Activated T-helper 9 cell treated with anti-CD3 and anti-CD28 coated beads, Interleukin-2, amount 50 U/mL, for 16 hours (primary cell): Measurements from ENCODE around the gene SRPK3.

ENCODE experiments used
- DNase-seq: peaks from one replicate; pipeline ENCODE4 v3.0.0-alpha.2; 2020; ENCODE audit warnings: low read depth

Gene SRPK3

DNA sequence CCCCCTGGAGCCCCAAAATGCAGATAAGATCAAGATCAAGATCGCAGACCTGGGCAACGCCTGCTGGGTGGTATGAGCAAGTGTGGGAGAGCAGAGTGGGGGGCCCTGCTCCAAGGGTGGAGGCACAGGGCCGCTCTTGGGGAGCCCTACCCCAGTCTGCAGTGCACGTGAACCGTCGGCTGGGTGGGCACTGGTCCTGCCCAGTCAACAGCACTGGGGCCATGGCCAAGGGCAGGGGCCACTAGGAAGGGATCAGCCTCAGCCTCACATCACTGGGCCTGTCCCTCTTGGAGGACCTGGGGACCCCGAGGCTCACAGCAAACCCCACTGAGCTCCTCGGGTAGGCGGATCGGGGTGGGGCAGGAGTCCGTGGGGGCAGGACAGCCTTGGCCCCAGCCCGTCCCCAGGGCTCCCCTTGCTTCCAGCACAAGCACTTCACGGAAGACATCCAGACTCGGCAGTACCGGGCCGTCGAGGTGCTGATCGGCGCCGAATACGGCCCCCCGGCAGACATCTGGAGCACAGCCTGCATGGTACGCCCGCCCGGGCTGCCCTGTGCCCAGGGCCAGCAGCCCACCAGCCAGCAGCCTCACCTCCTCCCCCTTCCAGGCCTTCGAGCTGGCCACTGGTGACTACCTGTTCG lies 3.6 kb downstream of the SRPK3 start:
- no peak for DNase-seq

DNA sequence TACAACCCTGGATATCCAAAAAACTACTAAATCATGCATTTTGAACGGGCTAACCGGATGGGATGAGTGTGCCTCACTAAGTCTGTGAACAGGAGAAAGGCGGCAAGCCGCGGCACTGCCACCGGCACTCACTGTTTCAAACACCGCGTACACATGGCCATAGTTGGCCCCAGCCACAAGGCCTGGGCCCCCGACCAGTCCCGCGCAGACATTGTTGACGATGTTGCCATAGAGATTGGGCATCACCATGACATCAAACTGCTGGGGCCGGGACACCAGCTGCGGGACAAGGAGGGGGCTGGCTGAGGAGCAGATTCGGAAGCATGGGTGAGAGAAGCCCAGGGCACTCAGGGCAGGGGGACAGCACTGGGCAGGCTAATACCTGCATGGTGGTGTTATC lies 5.8 kb downstream of the SRPK3 start:
- DNase-seq, result no peak

DNA sequence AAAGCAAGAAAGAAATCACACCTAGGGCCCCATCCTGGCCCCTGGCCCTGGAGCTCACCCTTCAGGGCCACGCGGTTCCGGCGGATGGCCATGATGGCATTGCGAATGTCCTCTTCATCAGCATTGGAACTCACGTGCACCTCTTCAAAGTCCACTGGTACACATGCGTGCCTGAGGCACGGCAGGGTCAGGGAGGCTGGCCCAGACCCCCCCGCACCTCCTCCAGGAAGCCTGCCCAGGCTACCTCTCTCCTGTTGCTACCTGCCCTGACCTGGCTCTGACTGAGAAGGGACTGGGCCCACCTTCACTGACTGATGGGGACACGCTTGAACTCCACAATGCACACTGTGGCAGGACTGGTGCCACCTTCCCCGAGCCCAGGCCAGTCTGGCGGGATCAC lies 8.8 kb downstream of the SRPK3 start:
- no peak for DNase-seq

DNA sequence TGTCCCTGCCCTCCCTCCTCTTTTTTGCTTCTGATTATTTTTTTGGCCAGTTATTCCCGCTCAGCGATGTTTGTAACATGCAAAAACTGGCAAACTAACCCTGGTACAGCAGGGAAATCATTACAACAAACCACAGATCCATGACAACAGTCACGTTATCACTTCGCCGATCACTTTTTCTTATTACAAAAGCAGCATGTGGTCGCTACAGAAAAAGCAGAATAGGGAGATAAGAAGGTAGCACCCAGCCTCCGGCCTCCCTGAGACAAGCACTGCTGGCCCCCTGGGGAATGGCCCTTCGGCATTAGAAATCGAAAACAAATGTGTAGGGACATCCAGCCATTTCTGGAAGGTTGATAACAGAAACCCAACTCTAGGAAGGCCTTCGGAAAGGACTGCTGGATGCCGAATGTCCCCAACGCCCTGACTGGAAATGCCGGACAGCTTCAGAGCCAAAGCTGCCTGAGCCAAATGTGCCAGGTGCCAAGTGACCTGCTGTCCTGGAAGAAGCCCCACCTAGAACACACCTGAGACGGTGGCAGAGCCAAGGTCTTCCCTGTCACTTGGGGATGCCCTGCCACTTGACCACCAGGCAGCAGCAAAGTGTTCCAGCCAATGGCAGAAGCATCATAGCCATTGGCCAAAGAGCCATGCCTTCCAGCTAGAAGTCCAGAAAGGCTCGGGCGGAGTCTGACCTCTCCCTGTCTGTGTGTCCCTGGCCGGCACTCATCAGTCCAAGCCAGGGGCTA lies 10.4 kb downstream of the SRPK3 start:
- DNase-seq, result no peak

DNA sequence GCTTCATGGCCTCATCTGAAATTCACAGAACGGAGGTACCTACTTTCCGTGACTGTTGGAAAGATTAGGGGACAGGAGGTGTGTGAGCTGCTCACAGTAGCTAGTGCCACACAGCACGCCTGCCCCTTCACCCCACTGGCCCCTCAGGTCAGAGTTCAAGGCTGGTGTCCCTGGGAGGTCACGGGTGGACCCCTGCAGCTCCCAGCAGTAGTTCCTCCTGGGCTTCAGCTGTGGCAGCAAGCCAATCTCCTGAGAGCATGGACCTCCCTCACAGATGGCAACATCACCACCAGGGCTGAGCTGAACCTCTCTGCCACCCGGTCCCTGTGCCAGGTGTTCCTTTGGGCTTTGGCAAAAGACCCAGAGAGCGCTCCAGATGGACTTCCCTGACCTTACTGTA lies 11.5 kb downstream of the SRPK3 start:
- no peak for DNase-seq

DNA sequence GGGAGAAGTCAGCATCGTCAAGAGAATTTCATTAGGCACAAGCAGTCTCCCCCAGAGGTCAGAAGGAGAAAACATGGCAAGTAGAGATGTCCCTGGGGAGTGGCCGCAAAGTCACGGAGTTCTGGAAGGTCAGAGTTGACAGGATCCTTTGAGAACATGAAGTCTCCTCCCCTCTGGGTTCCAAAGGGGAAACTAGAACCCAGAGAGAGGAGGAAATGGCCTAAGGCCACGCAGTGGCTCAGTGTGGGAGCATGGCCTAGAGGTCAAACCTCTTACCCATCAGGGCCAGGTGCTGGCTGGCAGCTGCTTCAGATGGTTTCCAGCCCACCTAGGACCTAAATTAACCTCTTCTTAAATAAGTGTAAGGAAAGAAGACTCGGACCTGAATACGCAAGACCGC lies 12.4 kb downstream of the SRPK3 start:
- no peak for DNase-seq

DNA sequence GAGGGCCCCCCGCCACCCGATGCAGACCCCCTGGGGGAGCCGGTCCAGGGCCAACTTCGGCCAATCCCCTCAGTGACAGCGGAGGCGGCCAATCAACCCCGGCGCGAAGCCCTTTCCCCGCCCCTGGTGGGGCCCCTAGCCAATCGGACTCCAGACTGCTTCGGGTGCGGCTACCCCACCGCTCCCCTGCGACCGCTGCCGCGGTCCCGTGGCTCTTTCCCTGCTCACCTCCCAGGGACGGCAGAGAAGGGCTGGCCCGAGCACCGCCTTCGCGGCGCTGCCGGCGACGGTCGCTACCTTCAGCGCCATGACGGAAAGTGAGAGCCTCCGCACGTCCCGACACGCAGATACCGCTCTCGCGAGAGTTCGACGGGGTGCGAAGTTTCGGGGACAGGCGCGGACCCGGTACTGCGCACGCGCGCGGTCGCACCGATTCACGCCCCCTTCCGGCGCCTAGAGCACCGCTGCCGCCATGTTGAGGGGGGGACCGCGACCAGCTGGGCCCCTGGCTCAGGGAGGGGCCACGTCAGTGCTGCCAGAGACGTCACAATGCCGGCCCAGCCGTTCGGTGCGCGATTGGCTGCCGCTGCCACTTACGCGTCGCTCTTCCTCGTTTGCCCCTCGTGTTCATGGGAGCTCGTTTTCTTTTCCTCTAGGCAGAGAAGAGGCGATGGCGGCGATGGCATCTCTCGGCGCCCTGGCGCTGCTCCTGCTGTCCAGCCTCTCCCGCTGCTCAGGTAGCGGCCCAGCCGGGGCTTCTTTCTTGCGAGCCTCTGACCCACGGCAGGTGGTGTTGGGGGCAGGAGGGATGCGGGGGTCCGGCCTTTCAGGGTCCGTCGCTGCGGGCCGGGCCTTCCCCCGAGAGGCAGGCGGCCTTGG lies 13.4 kb downstream of the SRPK3 start, which contains the start of the genes IDH3G and SSR4:
IDH3G (minus strand) TSS at position 358 of the 879 bp plus-strand sequence; CDS start at position 309, 49 bp downstream.
SSR4 (plus strand) TSS at position 651 of the 879 bp plus-strand sequence; CDS start at position 671, 20 bp downstream.
- peak; percentile 87 for DNase-seq

DNA sequence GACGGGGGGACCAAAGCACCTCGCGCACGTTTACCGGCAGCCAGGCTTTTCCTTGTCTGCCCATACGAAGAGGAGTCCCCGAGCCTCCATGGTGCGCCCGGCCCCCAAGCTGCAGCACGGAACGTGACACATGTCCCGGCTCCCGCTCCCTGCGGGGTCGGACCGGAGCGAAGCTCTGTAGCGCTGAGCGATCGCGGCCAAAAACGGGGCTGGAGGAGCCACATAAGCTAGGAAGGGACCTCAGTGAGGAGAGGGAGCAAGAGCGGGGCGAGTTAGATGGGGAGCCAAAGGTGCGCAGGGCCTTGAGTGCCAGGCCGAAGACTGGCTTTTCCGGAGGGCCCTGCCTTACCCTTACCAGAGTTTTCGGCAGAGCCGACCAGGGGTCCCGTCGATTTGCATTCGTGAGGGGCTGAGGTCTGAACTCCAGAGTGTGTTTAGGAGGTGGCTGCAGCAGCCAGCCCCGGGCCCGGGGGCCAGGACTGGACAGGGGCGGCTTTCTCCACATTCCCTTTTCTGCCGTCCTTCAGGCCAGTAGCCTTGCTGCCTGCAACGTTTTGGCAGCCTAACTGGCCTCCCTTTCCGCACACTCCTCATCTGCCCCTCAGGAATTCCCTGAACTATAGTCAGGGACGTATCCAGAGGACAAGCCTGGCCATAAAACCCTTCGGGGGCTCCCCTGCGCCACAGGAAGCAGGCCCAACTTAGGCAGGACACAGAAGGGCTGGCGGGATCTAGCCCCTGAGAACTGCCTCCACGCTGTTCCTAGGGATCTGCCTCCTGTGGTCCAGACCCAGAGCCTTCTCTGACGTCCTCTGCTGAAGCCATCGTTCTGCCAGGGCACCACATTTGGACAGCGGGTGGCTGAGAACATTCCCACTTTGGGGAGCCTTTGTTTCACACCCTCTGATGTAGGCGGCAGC lies 14.3 kb downstream of the SRPK3 start:
- peak; percentile 6 for DNase-seq

DNA sequence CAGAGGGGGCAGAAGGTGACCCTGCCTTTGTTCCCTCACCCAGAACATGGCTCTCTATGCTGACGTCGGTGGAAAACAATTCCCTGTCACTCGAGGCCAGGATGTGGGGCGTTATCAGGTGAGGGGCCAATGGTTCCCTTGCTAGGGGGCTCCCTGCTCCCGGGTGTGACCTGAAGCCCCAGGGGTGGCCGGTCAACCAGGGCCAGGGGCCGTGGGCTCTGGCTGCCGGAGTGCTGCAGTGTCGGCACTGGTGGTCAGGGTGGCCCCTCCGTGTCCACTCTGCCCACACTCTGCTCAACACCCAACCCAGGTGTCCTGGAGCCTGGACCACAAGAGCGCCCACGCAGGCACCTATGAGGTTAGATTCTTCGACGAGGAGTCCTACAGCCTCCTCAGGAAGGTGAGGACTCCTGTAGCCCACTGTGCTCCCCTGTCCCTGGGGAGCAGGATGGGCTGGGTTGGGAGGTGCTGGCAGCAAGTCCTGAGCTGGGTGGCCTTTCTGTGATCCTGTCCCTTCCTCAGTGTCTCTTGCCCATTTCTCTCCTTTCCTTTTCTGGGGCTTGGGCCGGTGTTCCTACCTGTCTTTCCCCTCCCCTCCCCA lies 16.7 kb downstream of the SRPK3 start:
- no peak for DNase-seq

DNA sequence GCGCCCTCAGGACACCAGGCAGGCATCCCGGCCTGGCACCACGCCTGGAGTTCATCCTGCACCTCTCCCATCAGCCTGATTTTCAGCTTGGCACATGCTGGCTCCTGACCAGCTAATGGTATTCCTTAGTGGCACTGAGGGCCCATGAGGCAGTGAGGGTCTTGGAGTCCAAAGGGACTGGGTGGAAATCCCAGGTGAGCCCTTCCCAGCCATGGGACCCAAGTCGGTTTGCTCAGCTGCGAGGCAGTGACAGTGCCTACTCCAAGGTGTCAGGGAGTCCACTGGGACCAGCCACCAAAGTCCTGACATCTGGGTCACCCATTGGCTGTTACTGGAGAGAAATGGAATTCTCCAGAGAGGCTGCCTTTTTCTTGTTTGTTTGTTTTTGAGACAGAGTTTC lies 18.5 kb downstream of the SRPK3 start:
- no peak for DNase-seq

DNA sequence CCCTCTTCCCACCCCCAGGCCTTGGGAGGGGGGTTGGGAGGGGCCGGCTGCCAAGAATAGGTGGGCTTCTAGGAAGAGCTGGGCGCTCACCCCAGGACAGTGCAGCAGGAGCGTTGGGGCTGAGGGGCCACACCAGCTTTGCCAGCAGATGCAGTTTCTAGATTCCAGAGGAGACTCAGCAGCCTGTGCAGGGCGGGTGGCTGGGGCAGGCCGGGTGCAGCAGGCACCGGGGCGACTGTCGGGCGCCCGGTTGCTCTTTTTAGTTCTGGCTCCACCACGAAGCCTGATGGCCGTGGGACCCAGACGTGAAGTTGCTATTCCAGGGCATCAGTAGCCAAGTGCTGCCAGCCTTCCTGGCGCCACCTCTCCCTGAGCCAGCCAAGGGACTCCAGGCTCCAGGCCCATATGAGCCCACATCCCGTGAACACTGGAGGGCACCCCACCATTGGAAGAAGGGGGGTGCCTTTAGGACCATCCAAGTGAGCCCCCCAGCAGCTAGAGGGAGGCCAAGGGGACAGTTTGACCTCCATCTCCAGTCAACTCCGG lies 19.4 kb downstream of the SRPK3 start:
- no peak for DNase-seq

DNA sequence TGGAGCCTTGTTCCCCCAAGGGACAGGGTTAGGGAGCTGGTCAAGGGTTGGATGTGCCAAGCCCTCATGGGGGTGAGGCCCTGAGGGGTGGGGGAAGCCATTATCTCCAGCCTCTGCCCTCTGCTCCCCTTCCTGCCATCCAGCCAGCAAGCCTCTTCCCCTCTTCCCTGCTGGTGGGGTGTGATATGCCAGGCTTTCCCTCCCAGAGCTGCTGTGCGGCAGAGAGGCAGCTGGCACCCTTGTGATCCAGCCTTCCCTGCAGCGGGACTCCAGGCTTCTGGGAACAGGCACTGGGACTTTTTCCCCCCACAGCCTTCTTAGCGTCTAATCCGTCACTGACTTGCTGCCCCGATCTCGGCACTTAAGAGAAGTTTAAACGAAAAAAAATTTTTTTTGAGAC lies 19.9 kb downstream of the SRPK3 start:
- DNase-seq, result no peak

DNA sequence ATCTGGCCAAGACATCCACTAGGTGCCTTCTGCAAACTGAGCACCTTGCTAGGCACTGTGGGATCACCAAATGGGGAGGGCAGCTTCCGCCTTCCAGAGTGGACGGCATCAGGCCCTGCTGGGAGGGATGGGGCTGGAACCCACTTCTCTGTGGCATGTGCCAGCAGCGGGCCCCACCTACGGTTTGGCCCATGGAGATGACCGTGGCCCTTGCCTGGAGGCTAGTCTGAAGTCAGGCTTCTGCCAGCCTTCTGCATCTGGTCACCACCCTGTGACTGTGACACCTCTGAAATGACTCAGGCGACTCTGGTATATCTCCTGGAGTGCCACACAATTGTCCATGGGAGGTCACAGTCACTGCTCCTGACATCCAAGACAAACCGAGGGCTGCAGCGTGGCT lies 20.8 kb downstream of the SRPK3 start:
- DNase-seq, result no peak

DNA sequence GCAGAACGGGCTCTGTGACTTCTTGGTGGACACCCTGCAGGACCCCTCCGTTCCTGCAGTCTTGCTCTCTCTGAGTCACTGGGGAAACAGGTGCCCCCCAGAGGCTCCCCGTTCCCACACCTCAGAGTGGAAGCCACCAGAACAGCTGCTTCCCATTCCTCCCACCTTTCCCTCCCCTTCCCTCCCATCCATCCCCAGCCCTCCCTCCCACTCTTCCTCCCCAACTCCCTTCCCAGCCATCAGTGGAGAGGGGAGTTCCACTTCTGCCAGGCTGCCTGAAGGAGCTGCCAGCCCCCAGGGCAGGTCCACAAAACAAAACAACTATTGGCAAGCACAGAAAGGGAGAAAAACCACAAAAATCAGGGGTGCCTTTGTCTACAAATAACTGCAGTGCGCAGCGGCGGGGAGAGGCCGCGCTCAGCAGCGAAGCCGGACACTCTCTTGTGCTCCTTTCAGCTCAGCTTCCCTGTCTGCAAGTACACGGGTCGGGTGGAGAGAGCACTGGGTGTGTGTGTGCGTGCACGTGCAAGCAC lies 21.7 kb downstream of the SRPK3 start:
- DNase-seq, result no peak

DNA sequence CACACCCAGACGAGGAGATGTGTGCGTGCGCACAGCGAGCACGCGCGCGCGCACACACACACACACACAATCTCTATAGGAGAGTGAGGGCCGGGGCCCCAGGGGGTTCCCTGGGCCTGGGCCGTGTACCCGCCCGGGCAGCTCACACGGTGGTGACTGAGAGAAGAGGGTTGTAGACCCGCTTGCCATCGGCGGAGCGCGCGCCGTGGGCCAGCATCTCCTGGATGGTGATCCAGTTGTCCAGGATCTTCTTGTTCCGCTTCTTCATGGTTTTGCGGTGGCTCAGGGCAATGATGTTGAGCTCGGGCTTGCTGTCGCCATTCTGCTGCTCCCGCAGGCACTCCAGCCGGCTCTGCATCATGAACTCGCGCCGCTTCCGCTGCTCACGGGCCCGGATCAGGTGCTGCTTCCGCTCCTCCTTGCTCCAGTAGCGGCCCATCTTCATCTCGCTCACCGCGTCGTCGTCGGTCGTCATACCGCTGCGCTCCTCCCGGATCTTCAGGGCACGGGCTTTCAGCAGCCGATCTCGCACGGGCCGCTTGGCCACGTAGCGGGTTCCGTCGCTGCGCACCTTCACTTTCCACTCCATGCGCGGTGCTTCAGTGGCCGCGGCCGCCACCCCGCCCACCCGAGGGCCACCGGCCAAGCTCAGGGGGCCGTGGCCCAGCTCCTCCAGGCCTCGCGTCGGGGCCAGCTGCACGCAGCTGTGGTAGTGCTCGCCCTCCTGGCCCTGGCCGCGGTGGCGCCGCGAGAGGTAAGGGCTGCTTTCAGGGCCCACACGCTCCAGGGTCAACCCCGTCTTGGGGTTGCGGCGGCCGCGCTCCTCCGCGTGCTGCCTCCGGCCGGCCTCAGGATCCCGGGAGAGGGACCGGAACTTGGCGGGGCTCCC lies 22.6 kb downstream of the SRPK3 start:
- DNase-seq, result no peak

DNA sequence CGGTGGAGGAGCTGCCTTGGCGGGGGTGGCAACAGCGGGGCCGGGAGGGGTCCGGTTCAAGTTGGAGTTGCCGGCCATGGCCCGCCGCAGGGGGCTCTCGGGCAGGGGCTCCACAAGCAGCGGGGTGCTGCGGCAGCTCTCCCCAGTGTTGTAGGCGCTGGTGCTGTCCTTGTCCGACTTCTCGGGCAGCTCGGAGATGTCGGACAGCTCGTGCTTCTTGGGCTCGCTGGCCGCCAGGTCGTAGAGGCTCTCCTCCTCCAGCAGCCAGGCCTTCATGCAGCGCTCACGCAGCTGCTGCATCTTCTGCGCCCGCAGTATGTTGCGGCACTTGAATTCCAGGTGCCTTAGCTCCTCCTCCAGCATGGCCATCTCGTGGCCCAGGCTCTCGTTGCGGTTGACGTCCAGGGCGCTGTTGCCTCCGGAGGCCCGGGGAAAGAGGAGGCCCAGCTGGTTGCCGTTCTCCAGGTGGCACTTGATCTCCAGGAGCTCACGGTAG lies 23.3 kb downstream of the SRPK3 start:
- no peak for DNase-seq

DNA sequence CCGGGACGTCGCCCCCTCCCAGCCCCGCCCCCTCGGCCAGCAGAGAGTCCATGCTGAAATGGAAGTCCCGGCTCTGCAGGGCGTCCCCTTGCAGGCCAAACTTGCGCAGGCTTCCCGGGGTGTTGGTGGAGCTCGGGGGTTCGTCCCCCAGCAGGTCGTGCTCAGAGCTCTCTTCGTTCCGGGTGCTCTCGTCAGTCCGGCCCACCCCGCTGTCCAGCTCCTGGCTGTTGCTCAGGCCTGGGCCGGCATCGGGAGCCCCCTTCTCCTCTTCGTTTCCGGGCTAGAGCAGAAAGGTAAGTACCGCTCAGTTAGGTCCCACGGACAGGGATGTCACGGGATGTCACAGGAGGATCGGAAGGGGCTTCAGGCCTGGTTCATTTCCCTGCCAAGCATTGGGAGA lies 23.8 kb downstream of the SRPK3 start:
- no peak for DNase-seq

DNA sequence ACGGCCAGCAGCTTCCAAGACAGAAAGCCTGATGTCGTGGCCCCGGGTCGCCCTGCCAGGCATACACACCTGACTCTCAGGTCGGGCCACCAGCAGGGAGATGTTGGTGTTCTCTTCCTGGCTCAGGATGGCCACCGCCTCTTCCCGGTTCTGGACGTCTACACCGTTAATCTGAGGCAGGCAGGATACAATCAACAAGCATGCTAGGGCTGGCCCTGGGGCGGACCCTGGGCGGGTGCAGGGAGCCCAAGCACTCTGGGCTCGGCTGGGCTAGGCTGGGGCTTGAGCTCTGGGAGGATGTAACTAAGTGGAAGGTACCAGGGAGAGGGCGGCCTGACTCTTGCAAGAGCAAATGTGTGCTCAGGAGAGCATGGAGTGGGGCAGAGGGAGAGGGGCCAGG lies 24.6 kb downstream of the SRPK3 start:
- no peak for DNase-seq

DNA sequence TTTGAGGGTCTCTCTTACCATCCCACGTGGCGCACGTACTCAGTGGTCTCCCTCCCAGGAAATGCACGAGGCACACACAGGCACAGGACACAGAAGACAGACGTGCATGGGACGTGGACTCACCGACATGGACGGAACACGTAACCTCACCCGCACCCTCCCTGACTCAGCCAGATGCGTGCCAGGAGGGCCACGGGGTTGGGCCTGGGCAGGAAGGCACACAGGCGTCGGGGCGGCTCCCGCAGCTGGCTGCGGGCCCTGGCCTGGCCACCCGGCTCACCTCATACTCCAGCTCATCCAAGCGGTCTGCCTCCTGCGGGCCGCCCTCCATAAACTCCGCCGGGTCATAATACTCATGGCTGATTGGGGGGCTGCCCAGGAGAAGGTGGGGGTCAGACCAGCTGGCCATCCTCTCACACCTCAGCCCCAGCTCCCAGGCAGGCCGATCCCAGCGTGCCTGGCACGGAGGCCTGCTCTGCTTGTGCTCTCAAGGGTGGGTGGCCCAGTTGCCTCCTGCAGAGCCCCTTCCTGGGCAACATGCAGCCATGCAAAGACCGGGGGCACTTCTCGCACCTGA lies 26.2 kb downstream of the SRPK3 start:
- no peak for DNase-seq
